ENCODE measurements around the gene DDO. TPM values are rescaled to one million over a fixed set of nuclear protein-coding genes. Genes with fewer than 3 reads are reported as not detected.

The DDO gene
- polyA plus RNA-seq, 1 experiment, result 0.68 TPM

DNA sequence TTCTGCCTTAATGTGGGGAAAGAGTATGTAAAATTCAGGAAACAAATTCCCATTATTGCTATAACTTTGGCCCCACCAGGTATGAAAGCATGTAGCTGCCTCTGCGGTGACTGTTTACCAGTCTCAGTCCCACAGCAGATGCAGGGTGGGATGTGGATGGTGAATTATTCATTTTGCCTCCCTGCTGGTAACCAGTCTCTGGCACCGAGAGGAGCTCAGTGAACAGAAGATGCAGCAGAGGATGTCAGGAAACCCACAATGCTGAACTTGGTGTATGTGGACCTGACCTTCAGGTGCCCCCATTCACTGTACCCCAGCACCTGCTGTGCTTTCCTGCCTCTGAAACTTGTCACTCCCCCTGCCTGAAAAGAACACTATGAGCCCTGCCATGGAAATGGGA is 48.4 kb downstream of the DDO start:
- ChIA-PET CTCF (interaction anchor here (0.7 kb wide), 1 partner anchor 26 kb away, joined by 3 read pairs; no protein-coding TSS in a partner anchor), POLR2A (no interaction called here)
- H3K9me3 ChIP-seq (ENCODE audit: control insufficient read depth, insufficient read depth, low read length), result no peaks in the 10 kb centered on the region
- no peak overlapping the region for H3K27ac ChIP-seq (ENCODE audit: low read depth, low read length)
- H3K4me3 ChIP-seq (ENCODE audit: low read depth, low read length), result no peak overlapping the region
- no peak for DNase-seq (ENCODE audit: low read depth, low spot score)
- no peak for TF ChIP-seq CTCF (IDR thresholded peaks at IDR 0.05; ENCODE audit: low read depth, low read length)
- H3K27me3 ChIP-seq (ENCODE audit: control insufficient read depth, insufficient read depth, low read length), result peaks cover 27% of the 10 kb centered on the region

GRCh38 chr6:110366256-110366655 is 49.1 kb downstream of the DDO start:
- CTCF ChIA-PET, result interaction anchor here (0.7 kb wide), 1 partner anchor 25 kb away, joined by 3 read pairs; no protein-coding TSS in a partner anchor
- no peak for TF ChIP-seq CTCF (IDR thresholded peaks at IDR 0.05; ENCODE audit: low read depth, low read length)
- POLR2A ChIA-PET, result no interaction called here
- Histone ChIP-seq H3K27me3 (ENCODE audit: control insufficient read depth, insufficient read depth, low read length) (peaks cover 32% of the 10 kb centered on the region), H3K9me3 (ENCODE audit: control insufficient read depth, insufficient read depth, low read length) (no peaks in the 10 kb centered on the region), H3K4me3 (ENCODE audit: low read depth, low read length) (no peak overlapping the region), H3K27ac (ENCODE audit: low read depth, low read length) (no peak overlapping the region)
- no peak for DNase-seq (ENCODE audit: low read depth, low spot score)

GRCh38 chr6:110364364-110365105 is 50.8 kb downstream of the DDO start:
- CTCF ChIA-PET, result no interaction called here
- Histone ChIP-seq H3K27me3 (ENCODE audit: control insufficient read depth, insufficient read depth, low read length) (peaks cover 40% of the 10 kb centered on the region), H3K27ac (ENCODE audit: low read depth, low read length) (no peak overlapping the region), H3K4me3 (ENCODE audit: low read depth, low read length) (no peak overlapping the region), H3K9me3 (ENCODE audit: control insufficient read depth, insufficient read depth, low read length) (no peaks in the 10 kb centered on the region)
- no peak for DNase-seq (ENCODE audit: low read depth, low spot score)
- POLR2A ChIA-PET, result no interaction called here
- TF ChIP-seq CTCF (IDR thresholded peaks at IDR 0.05; ENCODE audit: low read depth, low read length), result no peak

GRCh38 chr6:110363748-110364147 is 51.6 kb downstream of the DDO start:
- TF ChIP-seq CTCF (IDR thresholded peaks at IDR 0.05; ENCODE audit: low read depth, low read length), result no peak
- no peak overlapping the region for H3K4me3 ChIP-seq (ENCODE audit: low read depth, low read length)
- H3K27me3 ChIP-seq (ENCODE audit: control insufficient read depth, insufficient read depth, low read length), result peaks cover 44% of the 10 kb centered on the region
- ChIA-PET POLR2A (no interaction called here), CTCF (no interaction called here)
- H3K9me3 ChIP-seq (ENCODE audit: control insufficient read depth, insufficient read depth, low read length), result no peaks in the 10 kb centered on the region
- H3K27ac ChIP-seq (ENCODE audit: low read depth, low read length), result no peak overlapping the region
- no peak for DNase-seq (ENCODE audit: low read depth, low spot score)

DNA sequence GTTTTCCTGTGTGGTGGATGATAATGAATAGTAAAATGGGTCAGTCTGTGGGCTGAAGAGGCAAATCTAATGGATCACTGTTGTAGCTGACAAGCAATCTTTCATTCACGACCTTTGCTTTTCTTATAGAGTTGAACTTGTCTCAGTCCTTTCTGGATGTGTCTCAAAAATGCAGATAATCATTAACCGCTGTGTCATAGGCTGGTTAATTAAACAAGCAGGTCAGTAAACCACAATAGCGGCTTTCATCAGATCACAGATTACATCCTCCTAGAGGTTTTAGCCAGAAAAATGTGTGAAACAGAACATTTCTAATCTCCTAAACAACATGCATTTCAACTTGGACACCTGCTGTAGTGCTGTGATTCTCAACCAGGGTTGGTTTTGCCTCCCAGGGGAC is 54.7 kb downstream of the DDO start:
- TF ChIP-seq CTCF (IDR thresholded peaks at IDR 0.05; ENCODE audit: low read depth, low read length), result no peak
- CTCF ChIA-PET, result no interaction called here
- DNase-seq (ENCODE audit: low read depth, low spot score), result no peak
- Histone ChIP-seq H3K9me3 (ENCODE audit: control insufficient read depth, insufficient read depth, low read length) (no peaks in the 10 kb centered on the region), H3K27me3 (ENCODE audit: control insufficient read depth, insufficient read depth, low read length) (peaks cover 58% of the 10 kb centered on the region), H3K4me3 (ENCODE audit: low read depth, low read length) (no peak overlapping the region), H3K27ac (ENCODE audit: low read depth, low read length) (no peak overlapping the region)
- POLR2A ChIA-PET, result no interaction called here

All from AG04450 (cell line).